Lower leg skin (tissue), 3 donors: ENCODE results near the gene PARP16.

Experiments
- CTCF ChIP-seq, 3 donors: fragments of 450-650 bp; IDR thresholded peaks; one replicate each; pipeline ENCODE4 v1.5.1; 2016; ENCODE audit warnings: antibody characterized with exemption in 3 of 3, mild to moderate bottlenecking in 3 of 3, moderate library complexity in 2 of 3
- POLR2A ChIP-seq, 2 donors: fragments of 450-650 bp; IDR thresholded peaks; one replicate each; pipeline ENCODE4 v1.6.1; 2016 to 2017; ENCODE audit warnings: antibody characterized with exemption in 2 of 2, mild to moderate bottlenecking in 1 of 2, moderate library complexity in 1 of 2

DNA sequence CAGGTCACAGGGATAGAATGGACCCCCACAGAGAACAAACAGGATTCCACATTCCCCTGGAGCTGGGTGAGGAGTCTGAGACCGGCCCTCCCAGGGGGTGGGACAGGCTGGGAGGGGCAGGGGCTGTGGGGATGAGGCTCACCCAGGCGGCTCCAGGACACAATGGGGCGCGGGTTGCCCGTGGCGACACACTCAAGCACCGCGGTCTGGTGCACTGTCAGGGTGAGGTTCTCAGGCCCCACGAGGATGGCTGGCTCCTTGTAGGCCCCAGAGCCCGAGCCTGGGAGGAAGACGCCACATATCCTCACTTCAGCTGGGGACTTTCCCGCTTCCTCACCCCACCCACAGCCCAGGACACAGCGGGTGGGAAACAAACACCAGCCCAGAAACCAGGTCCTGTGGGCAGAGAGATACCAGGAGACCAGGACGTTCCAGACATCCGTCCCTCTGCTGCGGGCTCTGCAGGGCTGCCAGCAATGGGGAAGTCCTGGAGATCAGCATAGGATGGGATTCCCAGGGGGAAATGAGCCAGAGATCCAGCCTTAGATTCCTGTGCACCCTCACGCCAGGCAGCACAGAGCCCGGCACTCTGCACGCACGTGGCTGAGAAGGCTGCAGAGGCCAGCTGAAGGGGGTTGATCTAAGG lies 48.0 kb upstream of the PARP16 start:
- no peak for TF ChIP-seq CTCF (IDR thresholded peaks at IDR 0.05)
- TF ChIP-seq POLR2A (IDR thresholded peaks at IDR 0.05) = no peak
